Psoas muscle (tissue), 8 donors: ENCODE data around the gene TSC22D3. TPM values are rescaled to one million over a fixed set of nuclear protein-coding genes. Genes with fewer than 3 reads are reported as not detected.
A peak's percentile ranks its signal among the peaks of the same experiment; 100 is the strongest.

Experiments used
- ATAC-seq, 4 donors: fragments of 200-7000 bp; cut with Tn5 transposase; one replicate each; pipeline ENCODE4 v1.9.1; 2020; ENCODE audit warnings: moderate library complexity in 3 of 4, mild to moderate bottlenecking in 2 of 4
- DNase-seq, 2 donors: peaks; one replicate each; pipeline ENCODE4 v3.0.0-alpha.2; 2020
- H3K27ac ChIP-seq: fragments of 200-600 bp; one replicate; pipeline ENCODE4 v1.8.0; 2022
- H3K27me3 ChIP-seq, 3 donors: fragments of 200-600 bp in 1 of 3; one replicate each; pipeline versions ENCODE4 v1.6.1 to v1.8.0; 2013 to 2022; ENCODE audit warnings: low read length in 2 of 3, mild to moderate bottlenecking in 2 of 3, moderate library complexity in 1 of 3; ENCODE audit not compliant: insufficient read depth in 3 of 3
- H3K36me3 ChIP-seq, 2 donors: fragments of 200-600 bp in 1 of 2; one replicate each; pipeline versions ENCODE4 v1.6.1 to v1.8.0; 2013 to 2022; ENCODE audit warnings: low read depth in 1 of 2, mild to moderate bottlenecking in 1 of 2, moderate library complexity in 1 of 2; ENCODE audit not compliant: insufficient read depth in 1 of 2
- H3K4me1 ChIP-seq: fragments of 200-600 bp; one replicate; pipeline ENCODE4 v1.8.0; 2022
- H3K4me3 ChIP-seq: fragments of 200-600 bp; one replicate; pipeline ENCODE4 v1.8.0; 2022; ENCODE audit warnings: mild to moderate bottlenecking
- H3K9me3 ChIP-seq: fragments of 200-600 bp; one replicate; pipeline ENCODE4 v1.8.0; 2022
- WGBS, 3 donors: extraction: QIAGEN DNeasy Blood & Tissue Kit; methylation state at CpG; one replicate each; pipeline versions ENCODE4 v1.1.6 to v1.1.7; 2013; 5-methylcytosine and 5-hydroxymethylcytosine counted together
- intact Hi-C, 2 donors: fragments of 100-400 bp; cut with DNase I; formaldehyde crosslinking; loops; one replicate each; pipeline versions ENCODE4 v1.11.0 to v1.14.2; 2022
- polyA plus RNA-seq, 3 donors: library from polyadenylated mRNA; stranded (reverse); fragments of 200-250 nt; gene quantifications; one replicate each; pipeline ENCODE4 v1.2.3, GENCODE V29; 2013
- total RNA-seq, 4 donors: library from RNA; stranded (reverse); fragmentation: NEBNext Ultra II Directional in 2 of 4; extraction: Animal tissue kit (Norgen Biotek cat#: 25700) in 2 of 4; gene quantifications; one replicate each; pipeline versions ENCODE4 v1.2.1 to v1.2.4, GENCODE V29; 2021 to 2023
- TF ChIP-seq, protein P1 (sequence below): fragments of 200-600 bp; IDR thresholded peaks from one replicate; pipeline ENCODE4 v1.8.0; 2022; ENCODE audit warnings: antibody characterized with exemption
- donor health status: healthy with polysubstance abuse.
- donor health status: DM: no; HTN: no; CAD: no; lungs with moderate emphysema.
- donor health status: Bipolar disorder and iron deficiency.
- donor health status: healthy.
- donor health status: DM: yes; HTN: yes; CAD: no.
- donor health status: DM: no; HTN: no; CAD: no.
- donor health status: DM: no; HTN: no; CAD: no.
- donor health status: DM: yes; HTN: yes; CAD: no.

TSC22D3 gene
- total and polyA plus RNA-seq, 7 donors, result 23.7 to 1,236 (median 310) TPM

DNA sequence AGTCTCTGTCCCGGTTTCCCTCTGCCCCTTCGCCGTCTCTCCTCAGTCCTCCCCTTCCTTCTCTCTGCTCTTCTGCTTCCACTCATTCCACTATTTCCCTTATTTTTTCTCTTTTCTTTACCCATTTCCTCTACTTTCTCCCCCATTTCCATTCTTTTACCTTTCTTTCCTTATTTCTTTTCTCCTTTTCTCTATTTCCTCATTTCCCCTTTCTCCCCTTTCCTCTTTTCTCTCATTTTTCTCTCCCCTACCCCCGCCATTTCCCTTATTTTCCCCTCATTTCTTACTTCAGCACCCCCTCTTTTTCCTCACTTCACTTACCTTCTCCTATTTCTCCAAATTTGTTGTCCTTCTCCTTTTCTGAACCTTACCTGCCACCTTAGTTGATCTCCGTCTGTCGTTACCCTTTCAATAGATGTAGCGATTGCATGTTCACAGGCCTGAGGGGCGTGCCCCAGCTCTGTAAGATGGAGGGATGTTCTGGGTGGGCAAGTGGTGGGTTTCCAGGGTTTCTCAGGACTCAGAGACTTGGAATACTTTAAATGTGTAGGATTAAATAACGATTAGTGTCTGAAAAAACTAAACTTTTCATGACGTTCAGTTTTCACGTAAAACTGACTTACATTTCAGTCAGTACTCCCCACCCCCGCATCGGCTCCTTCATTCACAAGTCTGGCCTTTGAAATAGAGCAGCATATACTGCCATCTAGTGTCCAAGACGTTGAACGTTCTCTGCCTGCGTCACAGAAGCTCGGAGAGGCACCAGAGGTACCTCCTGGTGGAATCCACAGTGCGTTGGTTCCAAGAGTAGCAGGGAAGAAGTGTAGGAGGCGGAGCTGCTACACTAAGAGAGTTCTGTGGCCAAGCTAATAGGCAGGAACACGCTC, 1.3 kb upstream of the TSC22D3 start:
- Histone ChIP-seq H3K4me1 (peaks cover 6% of the 10 kb centered on the region), H3K36me3 (no peaks in the 10 kb centered on the region), H3K27me3 (peaks cover 0 to 17% (median 0%) of the 10 kb centered on the region in 3 donors), H3K27ac (peak overlapping the region; percentile 84), H3K9me3 (no peaks in the 10 kb centered on the region), H3K4me3 (peak overlapping the region; percentile 72)
- TF ChIP-seq, protein P1, sequence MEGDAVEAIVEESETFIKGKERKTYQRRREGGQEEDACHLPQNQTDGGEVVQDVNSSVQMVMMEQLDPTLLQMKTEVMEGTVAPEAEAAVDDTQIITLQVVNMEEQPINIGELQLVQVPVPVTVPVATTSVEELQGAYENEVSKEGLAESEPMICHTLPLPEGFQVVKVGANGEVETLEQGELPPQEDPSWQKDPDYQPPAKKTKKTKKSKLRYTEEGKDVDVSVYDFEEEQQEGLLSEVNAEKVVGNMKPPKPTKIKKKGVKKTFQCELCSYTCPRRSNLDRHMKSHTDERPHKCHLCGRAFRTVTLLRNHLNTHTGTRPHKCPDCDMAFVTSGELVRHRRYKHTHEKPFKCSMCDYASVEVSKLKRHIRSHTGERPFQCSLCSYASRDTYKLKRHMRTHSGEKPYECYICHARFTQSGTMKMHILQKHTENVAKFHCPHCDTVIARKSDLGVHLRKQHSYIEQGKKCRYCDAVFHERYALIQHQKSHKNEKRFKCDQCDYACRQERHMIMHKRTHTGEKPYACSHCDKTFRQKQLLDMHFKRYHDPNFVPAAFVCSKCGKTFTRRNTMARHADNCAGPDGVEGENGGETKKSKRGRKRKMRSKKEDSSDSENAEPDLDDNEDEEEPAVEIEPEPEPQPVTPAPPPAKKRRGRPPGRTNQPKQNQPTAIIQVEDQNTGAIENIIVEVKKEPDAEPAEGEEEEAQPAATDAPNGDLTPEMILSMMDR, result peak; percentile 81
- intact Hi-C loops, result loop anchor here (2.0 to 5.0 kb wide), 4 partner anchors 58 to 120 kb away; no protein-coding TSS in a partner anchor
- 7 to 17% (median 7%) methylated on average over 20 of the region's 20 CpGs for WGBS, 3 donors
- ATAC-seq (peak; percentile 70 to 78 (median 73)), DNase-seq (peak; percentile 61 to 76)

DNA sequence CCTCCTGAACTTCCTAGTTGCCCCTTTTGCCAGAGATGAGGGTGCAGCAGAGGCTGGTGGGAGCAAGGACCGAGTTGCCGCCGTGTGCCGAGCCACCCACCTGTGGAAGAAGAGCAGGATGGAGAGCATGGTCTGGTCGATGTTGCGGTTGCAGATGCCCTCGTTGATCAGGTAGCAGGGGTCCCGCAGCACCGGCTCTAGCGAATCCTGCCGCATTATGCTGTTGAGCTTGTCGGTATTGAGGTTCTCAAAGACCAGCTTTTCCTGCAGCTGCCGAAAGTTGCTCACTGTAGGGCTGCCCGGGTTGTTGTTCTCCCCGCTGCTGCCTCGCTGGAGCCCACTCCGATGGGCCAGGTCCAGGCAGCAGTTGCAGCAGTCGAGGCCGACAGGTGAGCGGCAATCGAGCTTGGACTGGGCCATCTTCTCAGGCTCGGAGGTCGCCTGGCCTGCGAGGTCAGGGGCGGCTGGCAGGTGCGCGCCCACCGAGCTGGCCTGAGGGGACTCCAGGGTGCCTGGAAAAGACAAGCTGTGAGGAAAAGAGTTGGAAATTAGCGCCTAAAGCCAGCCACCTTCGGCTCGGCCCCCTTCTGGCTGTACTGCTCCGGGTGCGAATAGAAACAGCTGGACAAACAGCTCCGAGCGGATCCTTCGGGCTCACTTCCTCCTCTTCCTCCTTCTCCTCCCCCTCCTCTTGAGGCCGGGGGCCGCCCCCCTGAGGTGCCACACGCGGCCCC, 420 bp downstream of the TSC22D3 start:
- DNase-seq, result no peak
- intact Hi-C loops, result loop anchor here (1.0 to 5.0 kb wide), 4 partner anchors 43 to 118 kb away; no protein-coding TSS in a partner anchor
- Histone ChIP-seq H3K36me3 (no peaks in the 10 kb centered on the region), H3K27ac (peak overlapping the region; percentile 84), H3K9me3 (no peaks in the 10 kb centered on the region), H3K4me3 (peak overlapping the region; percentile 72), H3K4me1 (peaks cover 6% of the 10 kb centered on the region), H3K27me3 (peaks cover 0 to 17% (median 0%) of the 10 kb centered on the region in 3 donors)
- 2 to 28% (median 6%) methylated on average over 26 to 40 of the region's 40 CpGs for WGBS, 3 donors
- peak in 3 of 4 donors; percentile 5 to 24 (median 15) for ATAC-seq
- TF ChIP-seq, protein P1, result no peak

DNA sequence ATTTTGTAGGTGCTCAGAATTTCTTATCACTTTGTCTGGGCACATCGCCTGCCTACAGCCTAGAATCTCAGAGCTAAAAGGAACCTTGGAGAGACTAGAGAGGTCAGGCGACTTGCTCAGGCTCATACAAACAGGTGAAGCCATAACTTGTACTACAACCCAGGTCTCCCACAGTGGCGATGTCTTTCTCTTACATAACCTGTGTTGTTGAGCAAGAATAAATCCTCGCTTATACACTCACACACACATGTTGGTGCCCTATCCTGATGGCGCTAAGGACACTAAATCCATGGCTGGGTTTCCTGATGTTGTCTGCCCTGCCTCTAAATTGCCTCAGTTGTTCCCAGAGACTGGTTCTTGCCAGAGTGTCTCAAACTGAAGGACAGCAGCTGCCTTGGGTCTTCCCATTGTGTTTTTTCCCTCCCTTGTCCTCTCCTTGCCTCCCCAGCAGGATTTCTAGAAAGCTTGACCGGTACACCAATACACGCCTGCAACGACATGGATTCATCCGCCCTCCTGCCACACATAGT, 1.6 kb downstream of the TSC22D3 start:
- TF ChIP-seq, protein P1, result no peak
- DNase-seq (no peak), ATAC-seq (peak in 3 of 4 donors; percentile 42 to 63 (median 59))
- no peaks in the 10 kb centered on the region for H3K9me3 ChIP-seq
- peaks cover 0 to 18% (median 0%) of the 10 kb centered on the region in 3 donors for H3K27me3 ChIP-seq
- H3K36me3 ChIP-seq, result no peaks in the 10 kb centered on the region
- H3K4me3 ChIP-seq, result peak overlapping the region; percentile 72
- intact Hi-C loops, result loop anchor here in 1 of 2 donors (5.0 kb wide), 1 partner anchor 42 kb away; no protein-coding TSS in a partner anchor
- peaks cover 6% of the 10 kb centered on the region for H3K4me1 ChIP-seq
- peak overlapping the region; percentile 84 for H3K27ac ChIP-seq
- WGBS, 3 donors, result 15 to 32% (median 28%) methylated on average over 9 of the region's 9 CpGs

DNA sequence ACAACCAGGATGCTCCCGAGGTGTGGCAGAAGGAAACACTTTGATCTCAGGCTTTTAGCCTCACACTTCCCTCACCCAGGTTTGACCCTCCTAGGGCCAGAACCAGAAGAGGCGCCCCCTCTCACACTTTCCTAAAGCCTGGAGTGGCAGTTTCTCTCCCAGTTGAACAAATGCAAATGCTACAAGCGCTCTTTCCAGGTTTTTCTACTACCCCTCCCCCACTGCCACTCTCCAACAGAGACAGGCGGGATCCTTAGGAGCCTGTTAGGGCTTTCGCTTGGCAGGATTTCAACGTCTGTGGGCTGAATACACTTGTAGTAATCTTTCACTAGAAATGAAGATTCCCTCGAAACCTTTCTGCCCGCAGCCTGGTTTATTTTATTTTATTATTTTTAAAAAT, 2.4 kb downstream of the TSC22D3 start:
- DNase-seq (no peak), ATAC-seq (no peak)
- Histone ChIP-seq H3K9me3 (no peaks in the 10 kb centered on the region), H3K27me3 (peaks cover 0 to 23% (median 0%) of the 10 kb centered on the region in 3 donors), H3K4me3 (peak overlapping the region; percentile 72), H3K4me1 (peaks cover 6% of the 10 kb centered on the region), H3K36me3 (no peaks in the 10 kb centered on the region), H3K27ac (peak overlapping the region; percentile 84)
- WGBS, 3 donors, result 53 to 61% (median 61%) methylated on average over 8 of the region's 8 CpGs
- intact Hi-C loops, result loop anchor here in 1 of 2 donors (5.0 kb wide), 1 partner anchor 41 kb away; no protein-coding TSS in a partner anchor
- TF ChIP-seq, protein P1, result no peak
